ENCODE data around the gene FUT4.
"Not testable (repeated sequence)": the region's sequence is repeated elsewhere in the genome, so short reads cannot be mapped to it uniquely, and the experiment has no call there.

Gene FUT4

GRCh38 chr11:94543695-94544645 lies at the start of gene FUT4:
Gene FUT4 (plus strand): TSS chr11:94543921. CDS start chr11:94544134, 213 bp downstream.
- peak; percentile 83 for DNase-seq

- DNase-seq = no peak
Measured at GRCh38 chr11:94494126-94494680, 49.5 kb upstream of the FUT4 start.

- DNase-seq = no peak
Measured at GRCh38 chr11:94500181-94500580, 43.5 kb upstream of the FUT4 start.

DNA sequence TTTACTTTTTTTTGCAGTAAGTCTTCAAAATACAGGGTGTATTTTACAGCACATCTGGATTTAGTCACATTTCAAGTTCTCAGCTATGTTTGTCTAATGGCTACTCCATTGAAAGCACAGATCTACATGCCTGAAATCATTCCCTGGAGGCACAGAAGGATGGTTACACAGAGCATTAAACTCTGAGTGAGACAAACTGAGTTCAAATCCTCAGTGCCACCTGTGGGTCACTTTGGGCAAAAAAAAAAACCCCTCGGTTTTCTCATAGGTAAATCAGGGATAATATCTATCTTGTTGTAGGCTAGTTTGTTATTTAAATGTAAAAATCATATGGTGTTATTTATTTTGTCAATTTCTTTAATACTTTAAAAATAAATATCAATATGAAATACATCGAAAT lies 42.2 kb upstream of the FUT4 start:
- no peak for DNase-seq

GRCh38 chr11:94504689-94505293 lies 38.9 kb upstream of the FUT4 start:
- no peak for DNase-seq

DNA sequence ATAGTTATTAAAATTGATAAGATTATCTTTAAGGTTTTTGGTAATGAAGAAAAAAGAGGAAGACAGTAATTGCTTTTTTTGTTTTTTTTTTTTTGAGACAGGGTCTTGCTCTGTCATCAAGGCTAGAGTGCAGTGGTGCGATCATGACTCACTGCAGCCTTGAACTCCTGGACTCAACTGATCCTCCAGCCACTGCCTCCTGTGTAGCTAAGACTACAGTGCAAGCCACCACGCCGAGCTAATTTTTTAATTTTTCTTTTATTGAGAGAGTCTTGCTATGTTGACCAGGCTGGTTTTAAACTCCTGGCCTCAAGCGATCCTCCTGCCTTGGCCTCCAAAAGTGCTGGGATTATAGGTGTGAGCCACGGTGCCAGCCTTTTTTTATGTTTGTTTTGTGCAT lies 37.2 kb upstream of the FUT4 start:
- DNase-seq = not testable (repeated sequence)

DNA sequence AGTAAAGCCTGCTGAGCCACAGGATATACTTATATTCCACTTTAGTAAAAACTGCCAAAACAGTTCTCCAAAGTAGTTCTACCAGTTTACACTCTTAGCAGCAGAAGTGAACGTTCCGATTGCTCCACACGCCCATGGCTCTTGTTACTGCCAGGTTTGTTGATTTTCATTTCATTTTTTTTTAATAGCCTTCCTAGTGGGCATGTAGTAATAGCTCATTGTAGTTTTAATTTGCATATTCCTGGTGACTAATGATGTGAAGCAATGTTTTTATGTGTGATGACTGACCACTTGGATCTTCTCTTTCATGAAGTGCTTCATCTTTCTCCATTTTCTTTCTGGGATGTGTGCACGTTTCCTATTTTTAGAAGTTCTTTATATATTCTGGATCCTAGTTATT lies 36.2 kb upstream of the FUT4 start:
- no peak for DNase-seq

- peak; percentile 51 for DNase-seq
Measured at GRCh38 chr11:94511932-94512781, 31.6 kb upstream of the FUT4 start, which contains the start of gene C11orf97. Gene C11orf97 (plus strand): TSS chr11:94512461. CDS start chr11:94512529, 68 bp downstream.

DNA sequence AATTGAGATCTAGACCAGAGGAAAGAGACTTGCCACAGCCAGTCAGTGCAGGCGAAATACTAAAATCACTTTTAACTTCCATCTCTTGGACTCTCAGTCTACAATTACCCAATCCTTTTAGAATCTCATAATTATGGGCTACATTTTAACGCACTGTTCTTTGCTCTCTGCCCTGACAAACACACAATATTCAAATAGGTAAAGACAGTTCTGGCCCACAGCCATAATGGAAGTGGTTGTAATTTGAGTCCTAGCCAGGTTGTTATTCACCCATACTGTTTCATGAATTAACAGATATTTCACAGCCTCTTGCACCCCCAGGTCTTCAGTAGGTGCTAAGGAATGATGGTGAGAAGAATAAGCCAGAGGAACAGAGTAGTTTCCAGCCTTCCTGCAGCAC lies 30.6 kb upstream of the FUT4 start:
- peak; percentile 59 for DNase-seq

DNA sequence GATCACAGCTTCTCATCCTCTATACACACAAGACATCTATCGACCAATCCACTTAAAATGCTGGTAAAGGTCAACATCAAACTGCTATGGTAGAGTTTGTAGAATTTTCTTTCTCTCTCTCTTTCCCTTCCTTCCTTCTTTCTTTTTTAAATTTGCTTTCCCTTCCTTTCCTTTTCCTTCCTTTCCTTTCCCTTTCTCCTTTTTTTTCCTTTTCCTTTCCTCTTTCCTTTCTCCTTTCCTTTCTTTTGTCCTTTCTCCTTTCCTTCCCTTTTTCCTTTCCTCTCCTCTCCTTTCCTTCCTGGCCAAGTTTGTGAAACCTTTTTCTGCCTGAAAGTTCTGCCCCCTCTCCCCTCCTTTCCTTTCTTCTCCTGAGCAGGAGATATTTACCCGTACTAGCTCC lies 28.3 kb upstream of the FUT4 start:
- DNase-seq = no peak

GRCh38 chr11:94516725-94517124 lies 27.0 kb upstream of the FUT4 start:
- DNase-seq = no peak

DNA sequence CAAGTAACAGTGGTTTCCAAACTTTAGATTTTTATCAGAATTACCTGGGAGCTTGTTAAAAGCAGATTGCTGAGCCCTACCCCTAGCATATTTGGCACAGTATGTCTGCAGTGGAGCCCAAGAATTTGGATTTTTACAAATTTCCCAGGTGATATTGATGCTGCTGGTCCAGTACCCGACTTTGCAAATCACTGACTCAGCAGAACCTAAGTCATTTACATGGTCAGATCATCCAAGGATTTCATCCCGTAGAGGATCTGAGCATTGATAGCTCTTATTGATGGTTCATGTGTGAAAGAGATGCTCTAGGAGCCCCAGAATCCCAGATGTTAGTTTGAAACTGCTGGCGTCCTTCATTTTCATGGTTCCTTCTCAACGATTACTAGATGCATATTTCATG lies 25.4 kb upstream of the FUT4 start:
- DNase-seq = no peak

- no peak for DNase-seq
Measured at GRCh38 chr11:94519478-94520084, 24.1 kb upstream of the FUT4 start.

GRCh38 chr11:94521684-94522083 lies 22.0 kb upstream of the FUT4 start:
- no peak for DNase-seq

DNA sequence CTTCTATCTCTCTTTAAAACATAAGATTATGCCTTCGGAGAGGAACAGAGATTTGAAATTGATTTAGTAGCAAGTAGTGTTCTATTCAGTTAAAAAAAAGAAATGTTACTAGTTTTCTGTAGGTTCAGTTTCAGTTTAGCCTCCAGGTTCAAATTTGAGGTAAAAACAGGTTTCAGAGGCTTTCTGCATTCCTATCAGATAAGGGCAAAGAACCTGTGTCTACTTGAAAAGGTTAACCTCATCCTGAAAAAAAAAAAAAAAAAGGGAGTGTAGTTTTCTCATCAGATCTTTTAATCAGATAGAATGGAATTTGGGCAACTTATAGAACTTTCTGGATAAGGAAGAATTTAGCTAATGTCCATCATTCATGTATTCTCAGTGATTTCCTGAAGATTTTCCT lies 19.4 kb upstream of the FUT4 start:
- DNase-seq = no peak

- DNase-seq = peak; percentile 85
Measured at GRCh38 chr11:94525546-94526324, 18.0 kb upstream of the FUT4 start.

GRCh38 chr11:94526645-94527438 lies 16.9 kb upstream of the FUT4 start:
- DNase-seq = no peak

DNA sequence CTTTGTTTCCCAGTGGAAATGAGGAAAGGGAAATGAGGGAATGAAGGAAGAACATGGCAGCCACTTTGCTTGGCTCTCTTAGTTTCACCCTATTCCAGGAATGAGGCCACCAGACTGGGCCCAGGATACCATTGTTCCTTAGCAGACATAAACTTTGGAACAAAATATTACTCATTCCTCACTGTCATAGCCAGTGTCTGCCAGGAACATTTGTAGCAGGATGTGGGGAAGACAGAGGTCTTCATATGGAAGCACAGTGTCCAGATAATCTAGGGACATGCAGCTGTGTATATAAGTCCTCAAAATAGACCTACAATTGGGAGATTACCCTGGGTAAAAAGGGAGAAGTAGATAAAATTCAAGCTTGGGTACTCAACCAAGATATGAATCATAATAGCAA lies 15.2 kb upstream of the FUT4 start:
- no peak for DNase-seq

DNA sequence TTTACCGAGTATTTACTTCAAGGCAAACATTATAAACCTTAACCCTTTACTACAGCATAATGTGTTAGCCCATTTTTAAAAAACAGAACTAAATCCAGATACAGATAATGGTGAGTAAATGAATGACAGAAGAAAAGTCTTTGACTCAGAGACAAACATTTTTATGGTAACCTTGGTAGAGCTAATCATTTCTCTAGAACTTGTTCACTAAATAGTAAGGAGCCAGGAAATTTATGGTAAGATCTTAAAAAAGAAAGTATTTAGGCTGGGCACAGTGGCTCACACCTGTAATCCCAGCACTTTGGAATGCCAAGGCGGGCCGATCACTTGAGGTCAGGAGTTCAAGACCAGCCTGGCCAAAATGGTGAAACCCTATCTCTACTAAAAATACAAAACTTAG lies 11.5 kb upstream of the FUT4 start:
- no peak for DNase-seq

DNA sequence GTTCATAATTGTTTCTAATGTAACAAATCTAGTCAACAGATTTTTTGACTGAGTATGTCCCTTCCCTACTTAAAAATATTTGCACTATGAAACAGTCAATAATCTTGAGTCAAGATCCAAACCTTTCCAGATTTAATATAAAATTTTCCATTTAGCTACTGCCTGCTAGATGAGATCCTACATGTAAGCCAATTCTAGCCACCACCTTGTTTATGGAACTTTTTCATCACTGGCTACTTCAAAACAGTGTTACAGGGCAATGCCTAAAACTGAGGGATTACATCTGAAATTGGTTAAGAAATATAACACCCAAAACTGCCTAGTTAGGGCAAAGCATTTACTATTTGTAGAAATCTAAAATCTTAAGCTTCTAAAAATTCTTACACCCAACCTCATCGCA lies 10.5 kb upstream of the FUT4 start:
- DNase-seq = no peak

All from DMS79 (cell line).